Bronchial smooth muscle cell (primary cell): ENCODE measurements around the gene MRGPRE. TPM values are rescaled to one million over a fixed set of nuclear protein-coding genes. Genes with fewer than 3 reads are reported as not detected.

Experiments
- total RNA-seq: library from RNA; depleted of rRNA; stranded (reverse); fragments of >200 nt; gene quantifications from 2 replicates; pipeline ENCODE4 v1.2.1, GENCODE V29; 2014

The MRGPRE gene, protein sequence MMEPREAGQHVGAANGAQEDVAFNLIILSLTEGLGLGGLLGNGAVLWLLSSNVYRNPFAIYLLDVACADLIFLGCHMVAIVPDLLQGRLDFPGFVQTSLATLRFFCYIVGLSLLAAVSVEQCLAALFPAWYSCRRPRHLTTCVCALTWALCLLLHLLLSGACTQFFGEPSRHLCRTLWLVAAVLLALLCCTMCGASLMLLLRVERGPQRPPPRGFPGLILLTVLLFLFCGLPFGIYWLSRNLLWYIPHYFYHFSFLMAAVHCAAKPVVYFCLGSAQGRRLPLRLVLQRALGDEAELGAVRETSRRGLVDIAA
- not detected in 2 replicates for total RNA-seq

GRCh38 chr11:3231851-3232744 is at the start of gene MRGPRE:
Gene MRGPRE, minus strand, starts transcription at chr11:3232417. Its CDS starts 3,618 bp downstream, at chr11:3228799.

GRCh38 chr11:3218483-3219280 is 13.5 kb downstream of the MRGPRE start, which contains the start of gene MRGPRG:
Gene MRGPRG, minus strand, starts transcription at chr11:3218813. Its CDS starts 0 bp downstream, at chr11:3218813.

Other genes with a start within 250 kb of the MRGPRE start
- gene NAP1L4, start 240.1 kb downstream of the MRGPRE start, total RNA-seq, result 110 and 130 TPM in 2 replicates
- 47.9 and 51.2 TPM in 2 replicates for gene CARS1, start 175.0 kb downstream of the MRGPRE start, total RNA-seq
- 42.9 and 47.0 TPM in 2 replicates for gene OSBPL5, start 67.1 kb downstream of the MRGPRE start, total RNA-seq
- not detected in 2 replicates for gene MRGPRG, start 13.6 kb downstream of the MRGPRE start, total RNA-seq
- gene ZNF195, start 146.7 kb upstream of the MRGPRE start, total RNA-seq, result 11.5 and 11.7 TPM in 2 replicates